ENCODE data around the gene SSH2. TPM values are rescaled to one million over a fixed set of nuclear protein-coding genes. Genes with fewer than 3 reads are reported as not detected.

The SSH2 gene
- total RNA-seq, 1 experiment from 2014 or later = 14.6 TPM

DNA sequence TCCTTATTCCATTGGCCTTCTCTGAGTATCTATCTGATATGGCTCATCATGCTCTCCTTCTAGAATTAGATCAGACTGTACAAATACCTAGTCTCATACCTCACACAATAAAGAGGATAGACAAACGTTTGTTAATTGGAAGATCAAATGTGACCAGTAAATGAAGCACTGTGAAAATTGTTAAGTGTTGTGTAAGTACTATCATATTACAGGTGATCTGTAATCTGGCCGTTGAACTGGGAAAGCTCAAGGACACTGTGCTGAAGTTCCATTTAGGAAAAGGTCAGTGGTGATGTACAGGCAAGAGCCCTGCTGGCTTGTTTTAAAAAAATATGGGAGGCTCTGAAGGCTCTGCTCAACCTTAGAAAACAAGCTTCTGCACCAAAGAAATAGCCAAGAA lies 268.8 kb downstream of the SSH2 start:
- Histone ChIP-seq H3K9ac (ENCODE audit: extremely low read depth, insufficient read length, low read length) (no peak overlapping the region), H3K27ac (ENCODE audit: insufficient read length, low read depth, low read length) (no peak overlapping the region), H2BK20ac (ENCODE audit: low read depth, low read length, poor library complexity, severe bottlenecking) (no peak overlapping the region), H3K14ac (ENCODE audit: insufficient read depth, low read length) (no peak overlapping the region), H2BK15ac (ENCODE audit: low read depth, low read length) (no peak overlapping the region), H3K27me3 (ENCODE audit: insufficient read depth, low read length) (no peaks in the 10 kb centered on the region), H2AFZ (ENCODE audit: low read length) (no peak overlapping the region), H3K18ac (ENCODE audit: insufficient read length, low read depth, low read length) (no peak overlapping the region), H2BK120ac (ENCODE audit: low read depth, low read length, poor library complexity, severe bottlenecking) (no peak overlapping the region), H3K9me3 (ENCODE audit: control insufficient read depth, low read depth, low read length) (no peaks in the 10 kb centered on the region), H3K79me1 (ENCODE audit: insufficient read depth, low read depth, low read length, poor library complexity, severe bottlenecking) (no peaks in the 10 kb centered on the region), H3K79me2 (ENCODE audit: insufficient read depth, low read length) (no peaks in the 10 kb centered on the region), H2AK5ac (ENCODE audit: insufficient read length, low read length) (no peak overlapping the region), H3K4ac (ENCODE audit: low read depth, low read length) (no peak overlapping the region), H3T11ph (ENCODE audit: low read length) (no peak overlapping the region), H2BK12ac (ENCODE audit: insufficient read length, low read depth, low read length) (no peak overlapping the region), H4K20me1 (ENCODE audit: control insufficient read depth, insufficient read depth, insufficient read length) (no peaks in the 10 kb centered on the region), H4K91ac (ENCODE audit: insufficient read length, low read depth, low read length) (no peak overlapping the region), H3K23ac (ENCODE audit: insufficient read length, low read depth, low read length) (no peak overlapping the region), H3K4me2 (ENCODE audit: insufficient read depth, insufficient read length, low read length) (no peak overlapping the region), H3K23me2 (ENCODE audit: insufficient read length, low read depth, low read length, poor library complexity, severe bottlenecking) (no peaks in the 10 kb centered on the region), H3K56ac (ENCODE audit: insufficient read length, low read depth, low read length) (no peak overlapping the region), H3K4me1 (ENCODE audit: insufficient read depth, low read length) (no peaks in the 10 kb centered on the region; the same call in 1 of the 2 replicates), H4K5ac (ENCODE audit: insufficient read length, low read depth, low read length) (no peak overlapping the region), H4K8ac (replicated peaks; ENCODE audit: insufficient read length, low read depth, low read length) (no peak overlapping the region), H2BK5ac (ENCODE audit: insufficient read length, low read length) (no peak overlapping the region)
- no peak for DNase-seq
- Mint-ChIP-seq H3K27ac (peak overlapping the region in 1 of 3 experiments; percentile 8; a peak in 1 of 7 replicates), H3K27me3 (ENCODE audit: low read depth) (no peaks in the 10 kb centered on the region), H3K9me3 (no peaks in the 10 kb centered on the region), H3K4me1 (peaks cover 6% of the 10 kb centered on the region in 2 experiments), H3K36me3 (ENCODE audit: insufficient read depth in 1 of 3, low read depth in 3 of 3) (peaks cover 0 to 8% (median 1%) of the 10 kb centered on the region in 3 experiments; a peak in 3 of 7 replicates), H3K4me3 (no peak overlapping the region)
- no CpG with 5 or more reads among the region's 2 CpGs for WGBS (ENCODE audit: extremely low coverage, insufficient read length, low lambda C conversion rate)
- TF ChIP-seq, protein P1, sequence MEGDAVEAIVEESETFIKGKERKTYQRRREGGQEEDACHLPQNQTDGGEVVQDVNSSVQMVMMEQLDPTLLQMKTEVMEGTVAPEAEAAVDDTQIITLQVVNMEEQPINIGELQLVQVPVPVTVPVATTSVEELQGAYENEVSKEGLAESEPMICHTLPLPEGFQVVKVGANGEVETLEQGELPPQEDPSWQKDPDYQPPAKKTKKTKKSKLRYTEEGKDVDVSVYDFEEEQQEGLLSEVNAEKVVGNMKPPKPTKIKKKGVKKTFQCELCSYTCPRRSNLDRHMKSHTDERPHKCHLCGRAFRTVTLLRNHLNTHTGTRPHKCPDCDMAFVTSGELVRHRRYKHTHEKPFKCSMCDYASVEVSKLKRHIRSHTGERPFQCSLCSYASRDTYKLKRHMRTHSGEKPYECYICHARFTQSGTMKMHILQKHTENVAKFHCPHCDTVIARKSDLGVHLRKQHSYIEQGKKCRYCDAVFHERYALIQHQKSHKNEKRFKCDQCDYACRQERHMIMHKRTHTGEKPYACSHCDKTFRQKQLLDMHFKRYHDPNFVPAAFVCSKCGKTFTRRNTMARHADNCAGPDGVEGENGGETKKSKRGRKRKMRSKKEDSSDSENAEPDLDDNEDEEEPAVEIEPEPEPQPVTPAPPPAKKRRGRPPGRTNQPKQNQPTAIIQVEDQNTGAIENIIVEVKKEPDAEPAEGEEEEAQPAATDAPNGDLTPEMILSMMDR (conservative IDR thresholded peaks at IDR 0.05) = no peak

All from H9 (cell line).